Right hindlimb (tissue), 1 donor: ENCODE measurements around the gene FAHD1.
A peak's percentile ranks its signal among the peaks of the same experiment; 100 is the strongest.
"Not testable (repeated sequence)": the region's sequence is repeated elsewhere in the genome, so short reads cannot be mapped to it uniquely, and the experiment has no call there.

Experiments used
- DNase-seq: peaks from one replicate; pipeline ENCODE4 v3.0.0-alpha.2; 2018

Gene FAHD1

GRCh38 chr16:1857433-1858097 is 30.6 kb downstream of the FAHD1 start:
- no peak for DNase-seq

GRCh38 chr16:1858189-1858865 is 31.3 kb downstream of the FAHD1 start:
- no peak for DNase-seq

DNA sequence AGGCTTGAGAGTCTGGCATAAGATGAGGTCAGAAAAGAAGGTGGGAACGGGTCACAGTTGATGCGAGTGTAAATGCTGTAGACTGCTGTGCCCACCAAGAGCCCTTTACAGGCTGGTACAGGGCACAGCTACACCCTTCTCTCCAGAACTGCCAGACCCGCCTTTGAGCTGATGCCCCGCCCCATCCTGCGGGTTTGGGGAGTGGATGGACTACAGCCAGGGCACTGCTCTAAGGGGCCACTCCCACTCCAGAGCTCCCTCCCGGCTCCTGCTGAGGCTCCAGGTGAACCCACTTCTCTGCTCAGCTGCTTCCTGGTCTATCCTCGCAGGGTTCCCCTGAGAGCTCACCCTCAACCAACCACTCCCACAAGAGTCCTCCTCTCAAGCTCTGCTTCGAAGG is 32.6 kb downstream of the FAHD1 start:
- DNase-seq: no peak

DNA sequence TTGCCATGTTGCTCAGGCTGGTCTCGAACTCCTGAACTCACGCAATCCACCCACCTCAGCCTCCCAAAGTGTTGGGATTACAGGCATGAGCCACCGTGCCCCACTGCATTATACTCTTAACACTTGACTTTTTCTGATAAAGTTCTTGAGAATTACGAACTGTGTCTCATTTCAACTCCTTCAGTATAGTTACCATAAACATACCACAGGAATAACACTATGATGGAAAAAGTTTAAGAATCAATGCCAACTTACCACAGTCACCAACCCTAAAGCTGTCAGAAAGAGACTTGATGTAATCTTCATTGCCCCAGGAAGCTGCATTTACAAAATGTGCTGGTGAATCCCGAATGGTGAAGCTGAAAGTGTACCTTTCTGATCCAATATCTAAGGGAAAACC is 34.7 kb downstream of the FAHD1 start:
- no peak for DNase-seq

GRCh38 chr16:1862394-1862793 is 35.4 kb downstream of the FAHD1 start:
- DNase-seq: no peak

DNA sequence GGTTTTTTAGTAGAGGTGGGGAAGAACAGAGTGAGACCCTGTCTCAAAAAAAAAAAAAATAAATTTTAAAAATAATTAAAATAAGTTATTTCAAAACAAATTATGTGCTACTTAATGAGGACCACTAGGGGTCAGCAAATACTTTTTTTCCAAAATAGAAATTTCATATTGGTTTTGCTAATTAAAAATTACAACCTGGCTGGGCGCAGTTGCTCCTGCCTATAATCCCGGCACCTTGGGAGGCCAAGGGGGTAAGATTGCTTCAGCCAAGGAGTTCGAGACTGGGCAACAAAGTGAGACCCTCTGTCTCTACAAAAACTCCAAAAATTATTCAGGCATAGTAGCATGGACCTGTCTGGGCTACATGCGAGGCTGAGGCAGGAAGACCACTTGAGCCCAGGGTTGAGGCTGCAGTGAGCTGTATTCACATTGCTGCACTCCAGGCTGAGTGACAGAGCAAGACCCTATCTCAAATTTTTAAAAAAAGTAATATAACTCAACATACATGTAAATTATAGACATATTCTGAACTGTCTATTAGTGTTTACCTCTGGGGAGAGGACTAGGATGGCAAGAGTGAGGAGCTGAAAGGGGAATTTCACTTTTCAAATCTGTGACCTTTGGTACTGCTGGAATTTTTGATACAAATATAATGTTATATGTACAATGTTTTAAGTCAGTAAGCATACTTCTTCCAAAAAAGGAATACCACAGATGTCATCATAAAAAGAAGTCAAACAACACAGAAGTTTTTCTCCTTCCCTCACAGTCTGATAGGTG is 36.9 kb downstream of the FAHD1 start:
- no peak for DNase-seq

DNA sequence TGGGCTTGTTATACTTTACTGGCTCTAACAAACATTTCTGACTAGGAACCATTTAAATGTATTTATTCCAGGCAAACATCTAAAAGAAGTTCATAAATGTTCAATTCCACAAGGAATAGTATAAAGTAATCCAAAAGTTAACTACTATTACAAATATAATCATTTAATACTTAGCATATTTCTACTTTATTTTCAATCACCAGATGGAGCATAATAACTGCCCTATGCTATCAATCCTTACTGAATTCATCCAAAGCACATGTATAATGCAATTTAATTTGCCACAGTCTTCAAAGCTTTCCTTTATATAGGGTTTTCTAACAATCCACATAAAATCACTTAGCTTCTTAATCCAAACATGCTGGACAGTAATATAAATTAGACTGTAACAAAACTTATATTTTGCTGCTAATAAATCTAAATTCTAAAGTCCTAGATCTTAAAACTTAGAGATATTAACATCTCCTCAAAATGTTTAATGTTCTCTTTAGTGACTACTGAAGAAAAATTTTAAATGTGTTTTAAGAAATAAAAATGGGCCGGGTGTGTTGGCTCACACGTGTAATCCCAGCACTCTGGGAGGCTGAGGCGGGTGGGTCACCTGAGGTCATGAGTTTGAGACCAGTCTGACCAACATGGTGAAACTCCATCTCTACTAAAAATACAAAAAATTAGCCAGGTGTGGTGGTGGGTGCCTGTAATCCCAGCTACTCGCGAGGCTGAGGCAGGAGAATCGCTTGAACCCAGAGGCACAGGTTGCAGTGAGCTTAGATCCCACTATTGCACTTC is 39.1 kb downstream of the FAHD1 start:
- no peak for DNase-seq

DNA sequence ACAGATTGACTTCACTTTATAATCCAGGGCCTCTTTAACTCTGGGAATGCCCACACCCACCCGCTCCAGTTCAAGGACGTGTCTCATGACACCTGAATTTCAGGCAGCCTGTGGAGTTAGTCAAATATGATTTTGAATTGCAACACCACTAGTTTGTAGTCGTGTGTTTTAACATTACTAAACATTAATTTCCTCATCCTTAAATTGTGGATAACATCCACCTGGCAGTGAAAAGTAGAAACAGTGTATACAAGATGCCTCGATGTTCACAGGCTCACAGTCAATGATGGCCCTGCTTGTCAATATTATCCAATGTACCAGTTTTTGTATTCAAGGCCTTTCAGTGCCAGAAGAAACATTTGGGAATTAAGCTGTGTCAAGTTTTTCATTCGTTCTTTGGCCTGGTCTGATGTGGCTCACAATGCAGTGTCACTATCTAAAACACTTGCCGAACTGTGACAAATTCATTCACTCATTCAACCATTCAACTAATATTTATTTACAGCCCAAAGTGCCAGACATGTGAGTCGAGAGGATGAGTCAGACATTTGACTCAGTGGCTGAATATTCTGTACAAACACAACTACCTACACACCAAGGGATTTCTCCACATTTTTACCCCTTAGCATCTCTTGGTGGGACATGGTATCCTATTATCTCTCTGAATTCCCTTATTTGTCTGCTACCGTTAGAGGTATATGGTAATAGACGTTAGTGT is 43.5 kb downstream of the FAHD1 start:
- no peak for DNase-seq

DNA sequence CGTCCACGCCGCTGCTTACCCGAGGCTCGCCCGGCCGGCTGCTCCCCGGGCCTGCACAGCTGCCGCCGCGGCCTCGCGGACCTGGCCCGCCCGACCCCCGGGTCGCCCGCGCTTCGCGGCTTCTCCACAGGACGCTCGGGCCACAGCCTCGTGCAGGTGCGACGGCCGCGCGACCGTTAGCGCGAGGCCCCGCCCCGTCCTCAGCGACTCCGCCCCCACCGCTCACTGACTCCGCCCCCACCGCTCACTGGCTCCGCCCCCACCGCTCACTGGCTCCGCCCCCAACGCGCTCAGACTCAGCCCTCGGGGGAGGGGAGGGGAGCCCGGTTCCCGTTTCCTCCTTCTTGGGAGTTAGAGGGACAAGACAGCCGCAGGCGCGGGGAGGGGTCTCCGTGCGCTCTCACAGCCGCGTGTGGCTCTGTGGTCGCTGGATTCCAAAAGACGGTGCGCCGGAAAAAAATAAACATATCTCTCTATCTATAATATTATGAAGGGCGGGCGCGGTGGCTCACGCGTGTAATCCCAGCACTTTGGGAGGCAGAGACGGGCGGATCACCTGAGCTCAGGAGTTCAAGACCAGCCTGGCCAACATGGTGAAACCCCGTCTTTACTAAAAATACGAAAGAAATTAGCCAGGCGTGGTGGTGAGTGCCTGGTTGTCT is 45.1 kb downstream of the FAHD1 start, which contains the start of gene MEIOB:
Gene MEIOB, minus strand, starts transcription at position 191 of the 662 bp plus-strand sequence. CDS start 3,989 bp downstream, outside the sequence.
- DNase-seq: peak; percentile 25

- no peak for DNase-seq
These were observed 47.8 kb downstream of the FAHD1 start for GRCh38 chr16:1874854-1875253.

- DNase-seq: not testable (repeated sequence)
These were observed 49.1 kb downstream of the FAHD1 start for GRCh38 chr16:1876066-1876465.

GRCh38 chr16:1876468-1876867 is 49.5 kb downstream of the FAHD1 start:
- DNase-seq: no peak

GRCh38 chr16:1877089-1877488 is 50.1 kb downstream of the FAHD1 start:
- DNase-seq: no peak

- no peak for DNase-seq
These were observed 50.8 kb downstream of the FAHD1 start for GRCh38 chr16:1877804-1878203.

GRCh38 chr16:1878256-1878655 is 51.2 kb downstream of the FAHD1 start:
- no peak for DNase-seq
